ENCODE measurements around the gene NUTM2F. TPM values are rescaled to one million over a fixed set of nuclear protein-coding genes. Genes with fewer than 3 reads are reported as not detected.

The NUTM2F gene
- total RNA-seq, 1 donor from 2014 or later = not detected

DNA sequence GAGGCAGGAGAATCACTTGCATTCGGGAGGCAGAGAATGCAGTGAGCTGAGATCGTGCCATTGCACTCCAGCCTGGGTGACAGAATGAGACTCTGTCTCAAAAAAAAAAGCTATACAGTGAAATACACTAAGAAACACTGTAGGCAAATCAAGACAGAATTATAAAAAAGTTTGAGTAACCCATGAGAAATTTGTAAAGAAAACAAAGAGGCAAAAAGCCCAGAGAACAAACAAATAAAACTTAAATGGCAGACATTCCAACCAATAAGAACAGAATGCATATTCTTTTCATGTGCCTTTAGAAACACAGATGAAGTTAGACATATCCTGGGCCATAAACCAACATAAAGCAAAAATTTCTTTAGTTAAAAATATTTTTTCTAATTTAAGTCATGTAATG is 38.8 kb downstream of the NUTM2F start:
- TF ChIP-seq, protein P1, sequence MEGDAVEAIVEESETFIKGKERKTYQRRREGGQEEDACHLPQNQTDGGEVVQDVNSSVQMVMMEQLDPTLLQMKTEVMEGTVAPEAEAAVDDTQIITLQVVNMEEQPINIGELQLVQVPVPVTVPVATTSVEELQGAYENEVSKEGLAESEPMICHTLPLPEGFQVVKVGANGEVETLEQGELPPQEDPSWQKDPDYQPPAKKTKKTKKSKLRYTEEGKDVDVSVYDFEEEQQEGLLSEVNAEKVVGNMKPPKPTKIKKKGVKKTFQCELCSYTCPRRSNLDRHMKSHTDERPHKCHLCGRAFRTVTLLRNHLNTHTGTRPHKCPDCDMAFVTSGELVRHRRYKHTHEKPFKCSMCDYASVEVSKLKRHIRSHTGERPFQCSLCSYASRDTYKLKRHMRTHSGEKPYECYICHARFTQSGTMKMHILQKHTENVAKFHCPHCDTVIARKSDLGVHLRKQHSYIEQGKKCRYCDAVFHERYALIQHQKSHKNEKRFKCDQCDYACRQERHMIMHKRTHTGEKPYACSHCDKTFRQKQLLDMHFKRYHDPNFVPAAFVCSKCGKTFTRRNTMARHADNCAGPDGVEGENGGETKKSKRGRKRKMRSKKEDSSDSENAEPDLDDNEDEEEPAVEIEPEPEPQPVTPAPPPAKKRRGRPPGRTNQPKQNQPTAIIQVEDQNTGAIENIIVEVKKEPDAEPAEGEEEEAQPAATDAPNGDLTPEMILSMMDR (IDR thresholded peaks at IDR 0.05; ENCODE audit: partially characterized antibody, unreplicated experiment) = no peak
- Mint-ChIP-seq H3K4me3 (ENCODE audit: unreplicated experiment) (no peak overlapping the region), H3K4me1 (ENCODE audit: low read depth, unreplicated experiment) (peaks cover 2% of the 10 kb centered on the region), H3K36me3 (ENCODE audit: unreplicated experiment) (peaks cover 5% of the 10 kb centered on the region), H3K9me3 (ENCODE audit: unreplicated experiment) (peaks cover 7% of the 10 kb centered on the region), H3K27me3 (ENCODE audit: unreplicated experiment) (peaks cover 2% of the 10 kb centered on the region), H3K27ac (ENCODE audit: unreplicated experiment) (no peak overlapping the region)
- DNase-seq = no peak

DNA sequence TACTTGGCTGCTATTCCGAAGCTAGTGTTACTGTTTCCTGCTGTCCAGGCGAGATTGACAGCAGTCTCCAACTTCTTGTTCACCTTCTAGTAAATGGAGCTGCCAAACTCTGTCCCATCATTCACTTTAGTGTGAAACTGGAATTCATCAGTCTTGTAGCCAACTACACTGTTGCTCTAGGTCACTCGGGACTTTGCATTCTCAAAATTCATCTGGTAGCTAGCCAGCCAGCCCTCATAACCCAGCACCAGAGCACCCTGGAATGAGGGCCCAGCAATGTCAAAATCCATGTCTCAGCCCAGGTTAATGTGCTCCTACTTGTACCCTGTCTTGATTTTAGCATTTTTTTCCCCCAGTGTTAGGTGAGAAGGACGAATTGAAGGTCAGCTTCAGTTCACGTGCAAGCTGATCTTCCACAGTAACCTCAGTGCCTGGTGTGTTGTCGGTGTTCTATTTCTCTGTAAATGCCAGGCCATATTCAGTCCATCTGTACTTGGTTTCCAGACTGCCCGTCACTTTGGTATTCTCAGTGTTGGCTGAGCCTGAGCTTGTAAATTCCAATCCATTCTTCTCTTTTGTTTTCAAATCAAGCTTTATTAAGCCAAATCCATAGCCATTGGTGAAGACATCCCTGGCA is 40.4 kb downstream of the NUTM2F start:
- Mint-ChIP-seq H3K9me3 (ENCODE audit: unreplicated experiment) (peaks cover 7% of the 10 kb centered on the region), H3K27me3 (ENCODE audit: unreplicated experiment) (peaks cover 2% of the 10 kb centered on the region), H3K4me1 (ENCODE audit: low read depth, unreplicated experiment) (peaks cover 2% of the 10 kb centered on the region), H3K36me3 (ENCODE audit: unreplicated experiment) (no peaks in the 10 kb centered on the region), H3K27ac (ENCODE audit: unreplicated experiment) (no peak overlapping the region), H3K4me3 (ENCODE audit: unreplicated experiment) (no peak overlapping the region)
- no peak for DNase-seq
- TF ChIP-seq, protein P1 (IDR thresholded peaks at IDR 0.05; ENCODE audit: partially characterized antibody, unreplicated experiment) = no peak

DNA sequence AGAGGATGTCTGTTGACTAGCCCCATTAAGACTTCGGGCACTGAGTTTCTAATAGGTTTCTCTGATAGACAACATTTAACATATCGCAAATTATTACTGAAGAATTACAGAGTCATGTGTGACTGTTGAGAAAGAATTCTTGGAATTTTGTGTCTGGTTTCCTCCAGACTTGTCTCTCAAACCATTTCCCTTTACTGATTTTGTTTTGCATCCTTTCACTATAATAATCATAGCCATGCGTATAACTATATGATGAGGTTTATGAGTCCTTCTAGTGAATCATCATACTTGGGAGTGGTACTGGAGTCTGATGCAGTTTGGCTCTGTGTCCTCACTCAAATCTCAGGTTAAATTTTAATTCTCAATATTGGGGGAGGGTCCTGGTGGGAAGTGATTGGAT is 42.3 kb downstream of the NUTM2F start:
- no peak overlapping the region for H3K4me3 Mint-ChIP-seq (ENCODE audit: unreplicated experiment)
- DNase-seq = no peak
- peaks cover 11% of the 10 kb centered on the region for H3K36me3 Mint-ChIP-seq (ENCODE audit: unreplicated experiment)
- TF ChIP-seq, protein P1 (IDR thresholded peaks at IDR 0.05; ENCODE audit: partially characterized antibody, unreplicated experiment) = no peak
- no peaks in the 10 kb centered on the region for H3K9me3 Mint-ChIP-seq (ENCODE audit: unreplicated experiment)
- no peaks in the 10 kb centered on the region for H3K4me1 Mint-ChIP-seq (ENCODE audit: low read depth, unreplicated experiment)
- H3K27me3 Mint-ChIP-seq (ENCODE audit: unreplicated experiment) = no peaks in the 10 kb centered on the region
- no peak overlapping the region for H3K27ac Mint-ChIP-seq (ENCODE audit: unreplicated experiment)

DNA sequence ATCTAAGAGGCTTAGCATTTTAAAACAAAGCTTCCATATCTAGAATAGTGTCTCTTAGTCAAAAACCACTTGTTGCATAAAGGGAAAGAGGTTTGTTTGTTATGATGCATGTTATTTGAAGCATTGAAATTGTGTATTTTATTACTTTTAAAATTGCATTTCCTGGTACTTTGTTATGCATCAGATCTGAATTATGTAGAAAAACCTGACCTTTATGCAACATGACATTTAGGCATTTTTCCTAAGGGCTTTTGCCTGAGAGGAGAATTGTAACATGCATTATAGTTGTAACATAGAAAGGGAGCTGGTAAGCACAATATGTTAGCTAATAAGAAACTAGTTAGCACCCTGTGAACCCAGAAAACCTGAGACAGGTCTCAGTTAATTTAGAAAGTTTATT is 47.3 kb downstream of the NUTM2F start:
- Mint-ChIP-seq H3K4me3 (ENCODE audit: unreplicated experiment) (no peak overlapping the region), H3K27me3 (ENCODE audit: unreplicated experiment) (no peaks in the 10 kb centered on the region), H3K4me1 (ENCODE audit: low read depth, unreplicated experiment) (no peaks in the 10 kb centered on the region), H3K36me3 (ENCODE audit: unreplicated experiment) (peaks cover 35% of the 10 kb centered on the region), H3K9me3 (ENCODE audit: unreplicated experiment) (peaks cover 2% of the 10 kb centered on the region), H3K27ac (ENCODE audit: unreplicated experiment) (no peak overlapping the region)
- DNase-seq = no peak
- TF ChIP-seq, protein P1 (IDR thresholded peaks at IDR 0.05; ENCODE audit: partially characterized antibody, unreplicated experiment) = no peak

DNA sequence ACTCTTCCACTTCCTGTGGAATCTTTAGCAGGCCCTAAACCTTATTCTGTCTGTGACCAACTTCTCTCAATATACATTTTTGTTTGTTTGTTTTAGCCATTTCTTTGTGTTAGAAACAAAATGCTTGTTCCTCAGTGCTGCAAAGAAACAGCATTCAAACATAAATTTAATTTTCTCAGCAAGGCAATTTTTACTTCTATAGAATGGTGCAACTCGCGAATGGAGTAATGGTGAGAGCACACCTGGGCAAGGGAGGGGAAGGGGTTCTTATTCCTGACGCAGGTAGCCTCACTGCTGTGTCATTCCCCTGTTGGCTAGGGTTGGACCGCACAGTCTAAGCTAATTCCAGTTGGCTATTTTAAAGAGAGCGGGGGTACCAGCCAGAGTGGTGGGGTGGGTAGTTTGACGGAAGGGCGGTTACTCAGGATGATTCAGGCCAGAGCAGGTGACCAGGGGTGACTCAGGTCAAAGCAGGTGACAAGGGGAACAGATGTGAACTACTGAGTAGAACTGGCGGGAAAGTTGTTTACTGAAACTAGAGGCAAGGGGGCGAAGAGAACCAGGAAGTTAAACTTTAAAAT is 47.9 kb downstream of the NUTM2F start:
- Mint-ChIP-seq H3K4me1 (ENCODE audit: low read depth, unreplicated experiment) (no peaks in the 10 kb centered on the region), H3K27me3 (ENCODE audit: unreplicated experiment) (no peaks in the 10 kb centered on the region), H3K4me3 (ENCODE audit: unreplicated experiment) (no peak overlapping the region), H3K27ac (ENCODE audit: unreplicated experiment) (no peak overlapping the region), H3K36me3 (ENCODE audit: unreplicated experiment) (peaks cover 35% of the 10 kb centered on the region), H3K9me3 (ENCODE audit: unreplicated experiment) (peaks cover 2% of the 10 kb centered on the region)
- DNase-seq = no peak
- TF ChIP-seq, protein P1 (IDR thresholded peaks at IDR 0.05; ENCODE audit: partially characterized antibody, unreplicated experiment) = no peak

All from glutamatergic neuron (in vitro differentiated cells).